HFF-Myc (cell line): Measurements from ENCODE around the gene EP400.
"Not testable (repeated sequence)": the region's sequence is repeated elsewhere in the genome, so short reads cannot be mapped to it uniquely, and the experiment has no call there.

Experiments used
- DNase-seq: peaks from one replicate; pipeline ENCODE4 v3.0.0-alpha.2; 2011; ENCODE audit warnings: low read depth; ENCODE audit errors: extremely low read depth
- H3K4me3 ChIP-seq: replicated peaks from 2 replicates; pipeline ENCODE4 v1.5.1; 2011; ENCODE audit warnings: low read depth, mild to moderate bottlenecking, control low read depth, low read length
- TF ChIP-seq, protein P1 (sequence below): IDR thresholded peaks from 2 replicates; pipeline ENCODE4 v1.5.1; 2012; ENCODE audit warnings: mild to moderate bottlenecking, low read depth, low read length, control low read depth; ENCODE audit errors: missing control alignments

Gene EP400

DNA sequence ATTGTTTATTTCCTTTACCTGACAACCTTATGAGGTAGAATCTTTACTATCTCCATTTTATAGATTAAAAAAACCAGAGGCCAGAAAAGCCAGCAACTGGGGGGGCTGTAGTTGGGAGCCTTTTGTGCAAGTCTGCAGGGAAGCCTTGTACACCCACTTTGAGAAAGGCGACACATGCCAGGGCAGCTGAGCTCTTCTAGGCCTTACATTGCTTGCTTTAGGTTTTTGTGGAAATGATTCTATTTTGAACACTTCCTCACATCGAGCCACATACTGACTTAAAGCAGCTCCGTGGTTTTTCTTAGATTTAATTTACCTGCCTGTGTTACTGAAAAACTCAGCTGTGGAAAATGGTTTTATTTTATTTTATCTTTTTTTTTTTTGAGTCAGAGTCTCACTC, 34.6 kb downstream of the EP400 start:
- TF ChIP-seq, protein P1, sequence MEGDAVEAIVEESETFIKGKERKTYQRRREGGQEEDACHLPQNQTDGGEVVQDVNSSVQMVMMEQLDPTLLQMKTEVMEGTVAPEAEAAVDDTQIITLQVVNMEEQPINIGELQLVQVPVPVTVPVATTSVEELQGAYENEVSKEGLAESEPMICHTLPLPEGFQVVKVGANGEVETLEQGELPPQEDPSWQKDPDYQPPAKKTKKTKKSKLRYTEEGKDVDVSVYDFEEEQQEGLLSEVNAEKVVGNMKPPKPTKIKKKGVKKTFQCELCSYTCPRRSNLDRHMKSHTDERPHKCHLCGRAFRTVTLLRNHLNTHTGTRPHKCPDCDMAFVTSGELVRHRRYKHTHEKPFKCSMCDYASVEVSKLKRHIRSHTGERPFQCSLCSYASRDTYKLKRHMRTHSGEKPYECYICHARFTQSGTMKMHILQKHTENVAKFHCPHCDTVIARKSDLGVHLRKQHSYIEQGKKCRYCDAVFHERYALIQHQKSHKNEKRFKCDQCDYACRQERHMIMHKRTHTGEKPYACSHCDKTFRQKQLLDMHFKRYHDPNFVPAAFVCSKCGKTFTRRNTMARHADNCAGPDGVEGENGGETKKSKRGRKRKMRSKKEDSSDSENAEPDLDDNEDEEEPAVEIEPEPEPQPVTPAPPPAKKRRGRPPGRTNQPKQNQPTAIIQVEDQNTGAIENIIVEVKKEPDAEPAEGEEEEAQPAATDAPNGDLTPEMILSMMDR, result no peak
- DNase-seq, result no peak
- H3K4me3 ChIP-seq, result no peak overlapping the region

DNA sequence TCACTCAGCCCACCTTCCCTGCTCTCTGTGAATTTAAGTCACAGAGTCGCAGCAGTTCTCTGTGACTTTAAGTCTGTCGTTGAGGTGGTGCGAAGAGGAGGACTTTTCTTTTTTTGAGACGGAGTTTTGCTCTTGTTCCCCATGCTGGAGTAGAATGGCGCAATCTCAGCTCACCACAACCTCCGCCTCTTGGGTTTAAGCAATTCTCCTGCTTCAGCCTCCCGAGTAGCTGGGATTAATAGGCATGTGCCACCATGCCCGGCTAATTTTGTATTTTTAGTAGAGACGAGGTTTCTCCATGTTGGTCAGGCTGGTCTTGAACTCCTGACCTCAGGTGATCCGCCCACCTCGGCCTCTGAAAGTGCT, 35.8 kb downstream of the EP400 start:
- not testable (repeated sequence) for DNase-seq, H3K4me3 ChIP-seq

DNA sequence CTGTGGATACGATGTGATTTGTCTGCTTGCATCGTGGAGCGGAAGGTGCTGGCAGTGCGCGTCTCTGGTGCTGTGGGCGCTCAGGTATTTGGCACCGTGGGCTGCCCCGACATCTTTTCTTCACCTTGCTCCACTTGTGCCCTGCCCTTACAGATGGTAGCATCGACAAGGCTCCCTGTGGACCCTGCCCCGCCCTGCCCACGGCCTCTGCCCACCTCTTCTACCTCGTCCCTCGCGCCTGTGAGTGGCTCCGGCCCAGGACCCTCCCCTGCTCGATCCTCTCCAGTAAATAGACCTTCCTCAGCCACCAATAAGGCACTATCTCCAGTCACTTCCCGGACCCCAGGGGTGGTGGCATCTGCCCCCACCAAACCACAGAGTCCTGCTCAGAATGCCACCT, 36.6 kb downstream of the EP400 start:
- TF ChIP-seq, protein P1, result no peak
- no peak overlapping the region for H3K4me3 ChIP-seq
- DNase-seq, result no peak

DNA sequence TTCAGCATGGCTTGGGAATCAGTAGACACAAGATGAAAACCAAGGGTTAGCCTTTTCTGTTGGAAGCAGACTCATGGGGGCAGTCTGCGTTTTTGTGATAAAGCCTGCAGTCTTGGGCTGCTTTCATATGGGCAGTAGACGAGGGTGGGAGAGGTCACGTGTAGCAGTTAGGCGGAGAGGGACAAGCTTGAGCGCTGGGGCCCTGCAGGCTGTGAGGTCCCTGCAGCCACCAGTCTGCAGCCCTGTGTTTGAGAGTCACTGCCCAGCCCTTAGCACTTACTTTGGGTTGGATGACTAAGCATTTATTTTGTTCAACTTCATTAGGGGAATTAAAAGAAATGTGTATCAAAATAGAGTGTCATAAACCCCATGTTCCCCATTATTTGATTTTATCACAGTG, 37.2 kb downstream of the EP400 start:
- TF ChIP-seq, protein P1, result no peak
- no peak for DNase-seq
- H3K4me3 ChIP-seq, result no peak overlapping the region

DNA sequence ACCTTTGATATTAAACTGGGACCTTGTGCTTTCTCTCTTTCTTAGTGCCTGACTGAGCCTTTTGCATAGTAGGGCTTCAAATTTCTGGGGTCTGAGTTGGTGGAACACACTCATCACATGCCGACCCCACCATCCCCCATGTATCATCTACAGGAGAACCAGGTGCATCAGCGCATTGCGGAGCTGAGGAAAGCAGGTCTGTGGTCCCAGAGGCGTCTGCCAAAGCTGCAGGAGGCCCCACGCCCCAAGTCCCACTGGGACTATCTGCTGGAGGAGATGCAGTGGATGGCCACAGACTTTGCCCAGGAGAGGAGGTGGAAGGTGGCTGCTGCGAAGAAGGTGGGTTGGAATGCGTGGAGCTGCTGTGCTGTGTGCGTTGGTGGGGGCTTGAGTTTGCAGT, 37.8 kb downstream of the EP400 start:
- TF ChIP-seq, protein P1, result no peak
- no peak overlapping the region for H3K4me3 ChIP-seq
- no peak for DNase-seq

DNA sequence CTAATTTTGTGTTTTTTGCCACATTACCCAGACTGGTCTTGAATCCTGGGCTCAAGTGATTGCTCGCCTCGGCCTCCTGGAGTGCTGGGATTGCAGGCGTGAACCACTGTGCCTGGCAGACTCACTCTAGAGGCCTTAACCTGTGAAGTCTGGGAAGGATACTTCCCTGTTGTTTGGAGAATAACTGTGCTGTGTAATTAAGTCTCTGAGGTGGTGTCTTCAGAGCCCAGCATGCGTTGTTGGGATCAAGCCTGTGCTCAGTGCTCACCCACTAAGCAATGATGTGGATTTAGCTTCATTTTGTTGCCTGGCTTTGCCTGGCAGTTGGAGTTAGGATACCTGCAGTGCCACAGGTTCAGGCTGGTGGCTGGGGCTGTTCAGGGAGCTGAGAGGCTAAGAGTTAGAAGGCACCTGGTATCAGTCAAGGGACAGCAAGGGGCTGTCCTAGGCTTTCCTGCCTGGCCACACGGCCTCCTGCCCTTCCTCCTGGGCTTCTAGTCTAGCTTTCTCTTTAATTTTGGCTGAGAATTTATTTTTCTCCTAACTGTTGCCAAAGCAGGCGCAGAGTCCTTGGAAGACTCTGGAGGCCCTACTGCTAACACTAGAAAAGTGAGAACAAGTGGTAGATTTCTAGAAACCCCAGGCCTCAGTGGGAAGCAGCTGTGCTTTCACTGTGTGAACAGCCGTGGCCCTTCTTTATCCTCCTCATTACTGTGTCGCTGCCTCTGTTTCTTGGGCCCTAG, 38.5 kb downstream of the EP400 start:
- no peak overlapping the region for H3K4me3 ChIP-seq
- no peak for DNase-seq
- TF ChIP-seq, protein P1, result no peak

DNA sequence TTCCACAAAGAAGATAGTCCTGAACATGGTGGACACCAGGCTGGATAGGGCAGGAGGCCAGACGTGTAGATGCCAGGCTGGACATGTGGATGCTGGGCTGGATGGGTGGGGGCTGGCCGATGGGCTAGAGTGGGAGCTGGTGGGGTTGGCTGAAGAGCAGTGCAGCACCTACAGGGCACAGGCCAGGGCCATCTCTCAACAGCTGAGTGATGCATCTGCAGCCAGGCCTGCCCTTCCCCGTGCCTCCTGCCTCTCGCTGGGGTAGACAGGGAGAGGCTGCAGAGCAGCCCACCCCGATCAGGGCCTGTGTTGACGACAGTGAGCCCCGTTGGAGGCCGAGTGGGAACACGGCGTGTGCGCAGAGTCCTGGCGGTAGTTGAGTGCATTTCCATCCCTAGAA, 39.3 kb downstream of the EP400 start:
- no peak for DNase-seq
- TF ChIP-seq, protein P1, result no peak
- no peak overlapping the region for H3K4me3 ChIP-seq
